Stromal cell of bone marrow (primary cell): ENCODE results near the gene GNPTAB.

Experiments used
- DNase-seq: peaks from one replicate; pipeline ENCODE4 v3.0.0-alpha.2; 2012; ENCODE audit warnings: low read depth

Gene GNPTAB

DNA sequence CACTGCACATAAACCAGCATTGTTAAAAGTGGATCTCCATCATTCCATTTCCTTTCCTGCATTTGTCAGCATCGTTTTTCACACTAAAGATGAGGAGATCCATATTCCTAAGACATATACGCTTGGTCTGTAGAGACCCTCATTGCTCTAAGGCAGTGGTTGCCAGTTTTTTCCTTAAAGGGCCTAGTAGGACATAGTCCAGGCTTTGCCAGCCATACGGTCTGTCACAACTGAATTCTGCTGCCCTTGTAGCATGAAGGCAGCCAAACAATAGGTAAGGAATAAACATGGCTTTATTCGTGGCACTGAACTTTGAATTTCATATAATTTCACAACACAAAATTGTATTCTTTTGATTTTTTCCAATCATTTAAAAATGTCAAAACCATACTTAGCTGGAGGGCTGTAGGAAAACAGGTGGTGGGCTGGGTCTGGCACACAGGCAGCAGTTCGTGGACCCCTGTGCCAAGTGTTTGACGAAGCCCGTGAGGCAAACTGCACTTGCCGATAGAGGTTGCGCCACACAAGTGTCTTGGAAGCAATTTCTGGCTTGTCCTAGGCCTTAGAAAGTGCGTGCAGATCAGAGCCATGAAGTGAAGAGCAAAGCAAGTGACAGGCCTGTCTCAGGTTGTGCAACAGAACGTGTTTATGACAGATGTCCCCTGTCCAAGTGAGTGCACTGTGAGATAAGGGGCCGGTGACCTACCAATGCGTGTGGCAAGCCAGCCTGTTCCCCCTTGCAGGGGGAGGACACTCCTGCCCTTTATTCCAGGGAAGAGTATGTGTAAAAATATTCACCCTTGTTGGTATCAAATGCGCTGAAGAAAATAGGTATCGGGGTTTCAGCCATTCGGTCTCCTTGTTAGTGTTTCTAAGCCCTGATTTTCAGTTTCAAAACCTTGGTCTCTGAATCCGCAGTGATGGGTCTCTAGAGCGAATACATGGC is 134.2 kb downstream of the GNPTAB start:
- DNase-seq = no peak

DNA sequence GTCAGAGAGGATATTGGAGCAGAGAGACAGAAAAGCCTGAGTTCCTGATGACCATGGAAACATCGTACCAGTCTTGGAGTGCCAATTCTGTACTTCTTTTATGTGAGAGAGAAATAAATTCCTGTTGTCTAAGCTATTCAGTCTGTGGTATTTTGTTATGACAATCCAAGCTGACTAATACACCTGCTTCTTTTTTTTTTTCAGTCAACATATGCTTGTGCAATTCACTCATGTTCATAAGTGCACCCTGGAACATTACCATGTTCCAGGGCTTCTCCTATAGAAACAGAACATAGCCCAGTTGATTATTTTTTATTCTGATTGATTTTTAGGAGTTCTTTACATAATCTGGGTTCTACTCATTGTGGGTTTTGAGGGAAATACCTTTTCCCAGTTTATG is 135.1 kb downstream of the GNPTAB start:
- DNase-seq = no peak
